RWPE1 (cell line): ENCODE measurements around the gene RARRES1.

ENCODE experiments used
- CTCF ChIA-PET: fragments of 350-600 bp; sonication (Branson Sonifier 250); formaldehyde crosslinking; extraction: SDS; loops from one replicate; lab custom pipeline; 2021; lab: Yijun Ruan, JAX
- POLR2A ChIA-PET: fragments of 400-600 bp; formaldehyde crosslinking; extraction: SDS; loops from one replicate; lab custom pipeline; 2020; ENCODE audit warnings: antibody characterized with exemption; ENCODE audit not compliant: low non-redundant PET; lab: Yijun Ruan, JAX
- DNase-seq: peaks from one replicate; pipeline ENCODE4 v3.0.0; 2012; ENCODE audit warnings: low spot score
- H3K27ac ChIP-seq: fragments of 450-650 bp; 2 replicates; pipeline ENCODE4 v1.5.1; 2017
- TF ChIP-seq, protein P1 (sequence below): fragments of 450-650 bp; conservative IDR thresholded peaks from 2 replicates; pipeline ENCODE4 v1.5.1; 2017; ENCODE audit warnings: low read depth, mild to moderate bottlenecking

RARRES1 gene

DNA sequence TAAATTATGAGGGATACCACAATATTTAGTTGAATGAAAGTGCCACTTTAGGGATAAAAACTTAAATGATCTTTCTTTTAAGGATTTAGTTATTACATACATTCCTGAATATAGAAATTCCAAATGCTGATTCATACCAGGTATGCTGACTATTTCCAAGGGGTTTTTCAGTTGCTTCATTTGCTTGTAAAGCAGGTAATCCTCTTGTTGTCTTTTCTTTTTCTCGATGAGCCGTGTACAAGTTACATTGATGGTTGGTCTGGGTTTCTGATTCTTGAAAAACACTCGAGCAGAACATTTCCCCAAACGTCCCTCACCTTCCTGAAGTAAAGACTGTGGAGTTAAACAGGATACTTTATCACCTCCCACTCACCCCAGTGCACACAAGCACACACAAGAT, 21.7 kb downstream of the RARRES1 start:
- DNase-seq: no peak
- TF ChIP-seq, protein P1, sequence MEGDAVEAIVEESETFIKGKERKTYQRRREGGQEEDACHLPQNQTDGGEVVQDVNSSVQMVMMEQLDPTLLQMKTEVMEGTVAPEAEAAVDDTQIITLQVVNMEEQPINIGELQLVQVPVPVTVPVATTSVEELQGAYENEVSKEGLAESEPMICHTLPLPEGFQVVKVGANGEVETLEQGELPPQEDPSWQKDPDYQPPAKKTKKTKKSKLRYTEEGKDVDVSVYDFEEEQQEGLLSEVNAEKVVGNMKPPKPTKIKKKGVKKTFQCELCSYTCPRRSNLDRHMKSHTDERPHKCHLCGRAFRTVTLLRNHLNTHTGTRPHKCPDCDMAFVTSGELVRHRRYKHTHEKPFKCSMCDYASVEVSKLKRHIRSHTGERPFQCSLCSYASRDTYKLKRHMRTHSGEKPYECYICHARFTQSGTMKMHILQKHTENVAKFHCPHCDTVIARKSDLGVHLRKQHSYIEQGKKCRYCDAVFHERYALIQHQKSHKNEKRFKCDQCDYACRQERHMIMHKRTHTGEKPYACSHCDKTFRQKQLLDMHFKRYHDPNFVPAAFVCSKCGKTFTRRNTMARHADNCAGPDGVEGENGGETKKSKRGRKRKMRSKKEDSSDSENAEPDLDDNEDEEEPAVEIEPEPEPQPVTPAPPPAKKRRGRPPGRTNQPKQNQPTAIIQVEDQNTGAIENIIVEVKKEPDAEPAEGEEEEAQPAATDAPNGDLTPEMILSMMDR: no peak
- ChIA-PET CTCF (no interaction called here), POLR2A (no interaction called here)
- no peak overlapping the region for H3K27ac ChIP-seq

DNA sequence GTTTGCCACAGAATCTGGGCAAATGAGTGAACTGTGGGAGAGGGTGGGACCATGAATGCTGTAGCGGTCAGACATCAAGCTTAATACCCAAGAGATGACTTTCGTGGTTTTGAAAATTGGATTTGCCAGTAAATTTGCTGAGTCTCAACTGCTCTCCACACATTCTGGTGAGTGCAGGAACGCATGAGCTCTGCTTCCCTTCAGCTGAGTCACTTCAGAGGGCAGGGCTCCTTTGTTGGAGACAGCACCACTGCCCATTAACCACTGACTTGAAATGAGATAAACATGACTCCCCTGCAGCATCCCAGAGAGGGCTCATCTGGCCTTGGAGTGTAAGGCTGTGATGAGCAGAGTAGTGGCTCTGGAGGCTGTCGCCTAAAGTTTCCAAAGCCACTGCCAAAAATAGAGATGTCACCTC, 22.6 kb downstream of the RARRES1 start:
- TF ChIP-seq, protein P1: no peak
- H3K27ac ChIP-seq: no peak overlapping the region
- CTCF ChIA-PET: no interaction called here
- POLR2A ChIA-PET: no interaction called here
- no peak for DNase-seq

- ChIA-PET POLR2A (no interaction called here), CTCF (no interaction called here)
- no peak overlapping the region for H3K27ac ChIP-seq
- no peak for DNase-seq
- TF ChIP-seq, protein P1: no peak
Observed at GRCh38 chr3:158703566-158703965, 28.7 kb downstream of the RARRES1 start.

DNA sequence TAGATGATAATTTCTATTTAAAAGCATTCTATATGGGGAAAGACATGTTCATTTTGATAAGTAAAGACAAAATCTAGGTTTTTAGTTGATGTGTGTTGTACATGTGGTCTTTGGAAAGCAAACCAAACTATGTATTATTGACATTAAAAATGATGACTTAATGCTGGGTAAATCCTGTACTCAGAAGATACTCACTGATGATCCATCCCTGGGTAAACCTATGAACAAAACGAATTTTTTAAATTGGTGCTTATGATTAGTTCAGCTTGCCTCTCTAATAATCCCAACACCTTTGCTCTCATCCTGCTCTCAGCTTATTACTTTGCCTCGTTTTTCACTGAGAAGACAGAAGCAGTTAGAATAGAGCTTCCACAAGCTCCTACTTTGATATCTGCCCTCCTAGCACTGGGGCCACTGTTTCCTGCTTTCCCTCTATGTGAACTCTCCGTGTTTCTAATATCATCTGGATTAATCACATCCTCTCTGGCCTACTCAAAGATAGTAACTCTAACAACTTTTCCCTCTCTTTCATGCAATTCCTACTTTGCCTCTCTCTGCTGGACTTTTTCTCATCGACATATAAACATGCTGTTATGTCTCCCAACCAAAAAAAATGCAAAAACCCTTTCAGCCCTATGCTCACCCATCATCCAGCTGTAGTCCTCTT, 29.3 kb downstream of the RARRES1 start:
- CTCF ChIA-PET: no interaction called here
- POLR2A ChIA-PET: no interaction called here
- H3K27ac ChIP-seq: no peak overlapping the region
- TF ChIP-seq, protein P1: no peak
- DNase-seq: no peak

- TF ChIP-seq, protein P1: no peak
- POLR2A ChIA-PET: no interaction called here
- CTCF ChIA-PET: interaction anchor here (0.6 kb wide), 1 partner anchor 162 kb away, joined by 3 read pairs; no protein-coding TSS in a partner anchor
- no peak overlapping the region for H3K27ac ChIP-seq
- no peak for DNase-seq
Observed at GRCh38 chr3:158701420-158702065, 30.7 kb downstream of the RARRES1 start.

GRCh38 chr3:158700559-158700958, 31.7 kb downstream of the RARRES1 start:
- no peak overlapping the region for H3K27ac ChIP-seq

More at GRCh38 chr3:158700559-158700958, 31.7 kb downstream of the RARRES1 start:
- TF ChIP-seq, protein P1: no peak
- CTCF ChIA-PET: interaction anchor here (0.6 kb wide), 1 partner anchor 161 kb away, joined by 3 read pairs; no protein-coding TSS in a partner anchor
- POLR2A ChIA-PET: no interaction called here
- DNase-seq: no peak
